Measurements from ENCODE around the gene PSKH1.
"Not testable (repeated sequence)": the region's sequence is repeated elsewhere in the genome, so short reads cannot be mapped to it uniquely, and the experiment has no call there.

Gene PSKH1

GRCh38 chr16:67892899-67893742, at the start of gene PSKH1:
Gene PSKH1 (plus strand): TSS chr16:67893254. CDS start chr16:67908750, 15,496 bp downstream.
- peak; percentile 99 for DNase-seq (ENCODE audit: low read depth, low spot score)

DNA sequence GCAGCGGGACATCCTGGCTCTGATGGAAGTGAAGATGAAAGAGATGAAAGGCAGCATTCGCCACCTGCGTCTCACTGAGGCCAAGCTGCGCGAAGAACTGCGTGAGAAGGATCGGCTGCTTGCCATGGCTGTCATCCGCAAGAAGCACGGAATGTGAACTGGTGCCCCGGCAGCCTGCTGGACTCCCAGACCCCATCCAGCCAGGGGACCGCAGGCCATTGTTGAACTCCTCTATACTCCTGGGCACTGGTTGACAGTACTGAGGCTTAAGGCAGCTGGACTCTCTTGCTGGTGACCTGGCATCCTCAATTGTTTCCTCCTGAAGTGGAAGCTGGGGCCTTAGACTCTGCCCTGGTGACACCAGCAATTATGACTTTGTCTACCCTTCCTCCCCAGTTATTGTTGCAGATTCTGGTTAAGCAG, 49.7 kb upstream of the PSKH1 start:
- peak; percentile 66 for DNase-seq (ENCODE audit: low read depth, low spot score)

DNA sequence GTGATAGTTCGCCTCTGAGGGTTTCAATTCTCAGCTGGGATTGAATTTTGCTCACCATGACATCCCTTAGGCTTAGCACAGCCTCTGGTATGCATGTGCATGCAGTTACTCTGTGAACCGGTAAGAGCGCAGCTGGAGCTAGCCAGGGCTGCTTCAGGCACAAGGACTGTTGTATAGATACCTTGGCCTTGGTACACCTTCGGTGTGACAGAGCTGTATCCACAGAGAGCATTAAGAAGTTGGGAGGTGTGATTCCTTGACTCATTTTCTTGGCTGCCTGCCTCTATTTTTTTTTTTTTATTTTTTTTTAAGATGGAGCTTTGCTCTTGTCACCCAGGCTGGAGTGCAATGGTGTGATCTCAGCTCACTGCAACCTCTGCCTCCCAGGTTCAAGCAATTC, 48.6 kb upstream of the PSKH1 start:
- DNase-seq (ENCODE audit: low read depth, low spot score): peak; percentile 15

DNA sequence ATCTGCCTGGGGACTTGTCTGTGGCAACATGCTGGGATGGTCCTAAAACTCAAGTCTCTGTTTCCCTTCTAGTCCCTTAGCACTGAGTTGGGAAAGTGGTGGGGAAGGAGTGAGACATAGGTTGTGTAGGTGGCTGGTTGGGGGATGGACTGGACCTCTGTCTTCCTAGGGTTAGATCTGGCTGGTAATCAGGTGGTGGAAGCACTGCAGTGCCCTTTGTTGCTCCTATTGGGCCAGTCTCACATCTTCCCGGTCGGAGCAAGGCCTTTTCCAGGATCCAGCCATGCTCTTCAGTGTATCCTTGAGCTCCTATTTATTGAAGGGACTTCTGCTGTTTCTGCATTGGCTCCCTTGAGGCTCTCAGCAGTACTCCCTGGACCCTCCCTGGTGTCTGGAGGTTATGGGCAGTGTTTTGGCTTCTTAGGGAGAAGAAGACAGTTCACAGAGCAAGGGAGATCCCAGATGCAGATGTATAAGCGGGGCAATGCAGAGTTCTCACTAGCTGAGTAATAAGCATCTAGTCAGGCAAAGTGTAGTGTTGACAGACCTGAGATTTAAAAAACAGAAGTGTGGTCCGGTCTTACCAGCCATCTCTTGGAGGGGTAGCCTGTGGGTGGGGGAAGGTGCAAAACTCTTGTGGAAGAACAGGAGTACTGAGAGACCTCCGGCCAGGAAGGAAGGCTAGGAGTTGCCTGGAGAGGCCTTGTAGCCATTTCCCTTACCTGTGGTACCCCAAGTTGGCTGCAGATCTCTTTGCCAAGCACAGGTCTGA, 47.6 kb upstream of the PSKH1 start:
- DNase-seq (ENCODE audit: low read depth, low spot score): no peak

- DNase-seq (ENCODE audit: low read depth, low spot score): no peak
Observed at GRCh38 chr16:67846063-67846319, 47.1 kb upstream of the PSKH1 start.

GRCh38 chr16:67846320-67847063, 46.6 kb upstream of the PSKH1 start, which contains the start of gene NUTF2:
Gene NUTF2 (plus strand): TSS chr16:67846933. CDS start chr16:67865131, 18,198 bp downstream.
- DNase-seq (ENCODE audit: low read depth, low spot score): peak; percentile 98

DNA sequence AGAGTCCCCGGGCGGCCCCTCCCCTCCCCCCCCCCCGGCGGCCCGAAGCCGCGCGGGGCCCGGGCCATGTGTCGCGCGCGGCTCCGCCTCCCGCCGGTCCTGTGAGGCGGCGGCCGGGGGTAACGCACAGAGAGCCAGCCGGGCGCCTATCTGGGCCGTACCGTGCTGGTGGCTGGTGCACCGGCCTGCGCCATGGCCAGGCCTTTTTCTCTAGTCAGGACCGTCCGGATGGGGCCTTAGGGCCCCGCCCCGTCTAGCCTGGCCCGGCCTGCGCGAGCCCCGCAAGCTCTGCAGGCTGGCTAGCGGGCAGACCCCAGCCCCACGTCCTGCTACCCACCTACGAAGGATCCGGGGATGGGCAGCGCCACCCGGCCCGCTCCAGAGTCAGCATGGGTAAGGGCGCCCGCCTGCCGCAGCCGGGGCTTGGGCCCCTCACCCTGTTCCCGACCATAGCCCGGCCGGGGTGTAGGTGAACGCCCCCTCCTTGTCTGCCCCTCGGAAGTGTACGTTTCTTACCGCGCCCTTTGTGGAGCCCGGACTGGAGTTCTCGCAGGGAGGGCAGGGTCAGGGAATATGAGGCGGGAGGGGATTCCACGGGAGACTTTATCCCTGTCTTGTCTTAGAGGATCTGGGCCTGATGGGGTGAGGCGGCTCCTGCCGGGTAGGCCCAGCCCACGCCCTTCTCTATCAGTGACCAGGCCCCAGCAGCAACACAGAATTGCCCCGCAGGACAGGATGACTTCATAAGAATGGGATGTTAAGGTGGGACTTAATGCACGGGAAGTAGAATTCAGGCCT, 45.8 kb upstream of the PSKH1 start, which contains the start of gene CENPT:
CENPT (minus strand) TSS at position 630 of the 798 bp plus-strand sequence. CDS start 13,834 bp downstream, outside the sequence.
- peak; percentile 67 for DNase-seq (ENCODE audit: low read depth, low spot score)

DNA sequence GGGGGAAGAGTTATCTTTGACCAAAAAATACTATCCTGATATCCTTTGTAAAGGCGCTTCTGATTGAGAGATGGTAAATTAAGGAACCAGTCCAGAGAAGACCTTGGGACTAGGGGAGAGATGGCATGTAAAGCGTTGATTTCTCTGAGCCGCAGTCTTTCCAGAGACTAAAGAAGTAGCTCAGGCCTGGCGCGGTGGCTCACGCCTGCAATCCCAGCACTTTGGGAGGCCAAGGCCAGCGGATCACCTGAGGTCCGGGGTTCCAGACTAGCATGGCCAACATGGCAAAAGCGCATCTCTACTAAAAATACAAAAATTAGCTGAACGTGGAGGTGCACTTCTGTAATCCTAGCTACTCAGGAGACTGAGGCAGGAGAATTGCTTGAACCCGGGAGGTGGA, 44.9 kb upstream of the PSKH1 start:
- no peak for DNase-seq (ENCODE audit: low read depth, low spot score)

DNA sequence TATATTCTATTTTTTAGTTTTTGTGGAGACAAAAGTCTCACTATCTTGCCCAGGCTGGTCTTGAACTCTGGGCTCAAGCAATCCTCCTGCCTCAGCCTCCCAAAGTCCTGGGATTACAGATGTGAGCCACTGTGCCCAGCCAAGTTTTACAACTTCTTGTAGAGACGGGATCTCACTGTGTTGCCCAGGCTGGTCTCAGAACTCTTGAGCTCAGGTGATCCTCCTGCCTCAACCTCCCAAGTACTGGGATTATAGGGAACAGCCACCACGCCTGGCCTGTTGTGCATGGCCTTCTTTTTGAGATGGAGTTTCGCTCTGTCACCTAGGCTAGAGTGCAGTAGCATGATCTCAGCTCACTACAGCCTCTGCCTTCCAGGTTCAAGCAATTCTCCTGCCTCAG, 39.4 kb upstream of the PSKH1 start:
- DNase-seq (ENCODE audit: low read depth, low spot score): no peak

DNA sequence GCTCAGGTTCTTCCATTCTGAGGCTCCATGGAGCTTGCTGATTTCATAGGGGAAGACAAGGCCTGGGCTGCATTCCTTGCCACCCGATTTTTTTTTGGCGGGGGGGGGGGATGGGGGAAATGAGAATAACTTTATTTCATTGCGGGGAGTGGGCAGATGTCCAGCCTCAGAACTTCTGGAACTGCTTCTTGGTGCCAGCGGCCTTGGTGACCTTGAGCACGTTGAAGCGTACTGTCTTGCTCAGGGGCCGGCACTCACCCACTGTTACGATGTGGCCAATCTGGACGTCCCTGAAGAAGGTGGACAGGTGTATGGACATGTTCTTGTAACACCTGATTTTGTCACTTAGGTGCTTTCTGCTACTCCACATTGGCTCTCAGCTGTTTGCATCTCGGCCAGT, 37.3 kb upstream of the PSKH1 start:
- no peak for DNase-seq (ENCODE audit: low read depth, low spot score)

GRCh38 chr16:67856927-67857546, 36.0 kb upstream of the PSKH1 start:
- DNase-seq (ENCODE audit: low read depth, low spot score): no peak

DNA sequence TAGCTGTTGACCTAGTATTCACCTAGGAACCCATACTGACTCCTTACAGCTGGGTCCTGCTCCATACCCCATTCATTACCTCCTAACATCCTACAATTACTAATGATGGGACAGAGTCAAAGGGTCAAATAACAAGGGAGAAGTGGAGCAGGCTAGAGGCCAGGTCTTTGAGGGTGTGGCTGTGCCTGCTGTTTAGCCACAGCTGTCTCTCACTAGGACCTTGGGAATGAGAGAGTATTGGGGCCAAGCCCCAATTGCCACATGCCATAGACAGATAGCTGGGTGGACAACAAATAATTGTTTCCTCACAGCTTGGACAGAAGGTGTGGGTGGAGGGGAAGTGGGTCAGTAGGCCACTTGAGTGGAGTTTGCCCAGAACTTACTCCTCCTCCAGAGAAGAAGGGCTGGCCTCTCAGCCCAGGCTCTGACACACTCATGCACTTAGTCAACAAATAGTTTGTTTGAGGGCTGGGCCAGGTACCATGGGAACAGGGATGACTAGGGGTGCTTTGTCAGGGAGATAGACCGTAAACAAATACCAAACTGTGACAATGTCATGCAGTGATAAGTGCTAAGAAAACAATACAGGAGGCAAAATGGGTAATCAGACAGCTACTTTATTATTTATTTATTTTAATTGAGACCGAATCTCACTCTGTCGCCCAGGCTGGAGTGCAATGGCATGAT, 35.4 kb upstream of the PSKH1 start:
- peak; percentile 90 for DNase-seq (ENCODE audit: low read depth, low spot score)

- DNase-seq (ENCODE audit: low read depth, low spot score): no peak
Observed at GRCh38 chr16:67858500-67858899, 34.6 kb upstream of the PSKH1 start.

DNA sequence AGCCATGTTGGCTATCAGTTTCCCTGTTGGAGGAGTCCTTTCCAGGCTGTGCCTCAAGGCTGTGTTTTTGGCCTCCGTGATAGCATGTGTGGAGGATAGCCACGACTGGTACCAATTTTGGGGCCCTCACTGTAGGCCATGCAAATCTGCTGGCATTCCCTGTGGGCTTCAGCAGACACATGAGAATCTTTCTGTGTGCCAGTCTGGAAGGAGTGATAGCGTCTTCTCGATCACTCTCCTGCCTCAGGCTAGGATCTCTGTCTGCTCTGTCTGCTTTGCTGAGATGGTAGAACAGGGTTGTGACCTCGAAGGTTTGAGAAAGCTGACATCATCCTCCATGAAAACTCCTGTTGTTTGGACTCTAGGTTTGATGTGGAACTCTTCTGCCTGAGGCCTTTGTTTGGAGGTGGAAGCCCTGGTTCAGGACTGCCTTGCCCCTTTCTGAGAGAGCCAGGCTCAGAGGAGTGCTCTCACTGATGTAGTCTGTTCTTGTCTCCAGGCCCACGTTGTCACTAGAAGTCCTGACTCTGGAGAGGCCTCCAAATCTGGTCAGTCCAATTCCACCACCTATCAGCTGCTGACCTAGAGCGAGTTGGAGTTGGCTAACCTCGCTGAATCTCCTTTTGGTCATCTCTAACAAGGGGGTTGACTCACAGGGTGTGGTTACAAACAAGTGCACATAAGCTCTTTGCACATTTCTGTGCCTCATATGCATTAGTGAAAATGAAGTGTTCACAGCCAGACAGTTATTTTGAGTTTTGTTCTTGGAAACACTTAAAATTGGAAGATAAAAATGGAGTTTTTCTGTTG, 32.3 kb upstream of the PSKH1 start:
- DNase-seq (ENCODE audit: low read depth, low spot score): peak; percentile 18

DNA sequence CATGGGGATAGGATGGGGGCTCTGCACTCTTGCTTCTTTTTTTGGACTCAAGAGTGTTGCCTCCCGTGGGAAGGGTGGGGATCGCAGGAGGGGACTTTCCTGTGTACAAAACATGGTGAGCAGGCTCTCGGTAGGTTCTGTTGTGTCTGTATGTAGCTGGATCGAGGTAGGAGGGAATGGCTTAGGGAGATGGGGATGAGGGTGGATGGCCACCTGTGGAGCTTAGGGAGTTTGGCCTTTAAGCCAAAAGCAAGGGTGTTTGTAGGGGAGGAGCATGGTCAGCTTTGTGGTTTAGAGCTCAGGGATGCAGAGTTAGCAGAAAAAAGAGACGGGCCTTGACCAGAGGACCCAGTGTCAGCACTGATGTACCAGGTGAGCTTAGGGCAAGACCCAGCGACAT, 31.2 kb upstream of the PSKH1 start:
- no peak for DNase-seq (ENCODE audit: low read depth, low spot score)

- DNase-seq (ENCODE audit: low read depth, low spot score): peak; percentile 47
Observed at GRCh38 chr16:67862623-67863583, 30.2 kb upstream of the PSKH1 start.

- DNase-seq (ENCODE audit: low read depth, low spot score): not testable (repeated sequence)
Observed at GRCh38 chr16:67864044-67864443, 29.0 kb upstream of the PSKH1 start.

DNA sequence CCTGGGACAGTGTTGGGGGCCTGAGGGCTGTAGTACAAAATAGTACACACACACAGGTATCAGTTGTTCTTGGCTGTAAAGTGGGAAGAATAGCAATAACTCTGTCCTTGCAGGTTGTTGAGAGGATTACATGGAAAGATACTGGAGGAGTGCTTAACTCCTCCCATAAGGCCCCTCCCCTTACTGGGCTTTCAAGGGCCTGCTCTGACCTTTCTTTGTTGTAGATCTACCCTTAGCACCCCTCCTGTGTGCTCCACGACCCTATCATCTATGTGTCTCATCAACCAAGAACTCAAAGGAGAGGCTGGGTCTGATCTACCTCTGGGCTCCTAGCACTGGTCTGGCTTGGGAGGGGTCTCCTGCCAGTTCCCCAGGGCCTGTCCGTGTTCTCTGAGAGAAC, 28.5 kb upstream of the PSKH1 start:
- no peak for DNase-seq (ENCODE audit: low read depth, low spot score)

Data from astrocyte of the hippocampus (primary cell).